NB4 (cell line): ENCODE data around the gene GRK2.

ENCODE experiments used
- POLR2A ChIP-seq: IDR thresholded peaks from 2 replicates; pipeline ENCODE4 v1.6.1; 2011; ENCODE audit warnings: mild to moderate bottlenecking; ENCODE audit not compliant: insufficient read length; ENCODE audit errors: extremely low read depth
- TF ChIP-seq, protein P1 (sequence below): IDR thresholded peaks from one replicate; pipeline ENCODE4 v1.5.1; 2012; ENCODE audit warnings: low read depth, low read length
- TF ChIP-seq, protein P2 (sequence below): IDR thresholded peaks from 2 replicates; pipeline ENCODE4 v1.6.1; 2011; ENCODE audit warnings: low read depth, low read length

DNA sequence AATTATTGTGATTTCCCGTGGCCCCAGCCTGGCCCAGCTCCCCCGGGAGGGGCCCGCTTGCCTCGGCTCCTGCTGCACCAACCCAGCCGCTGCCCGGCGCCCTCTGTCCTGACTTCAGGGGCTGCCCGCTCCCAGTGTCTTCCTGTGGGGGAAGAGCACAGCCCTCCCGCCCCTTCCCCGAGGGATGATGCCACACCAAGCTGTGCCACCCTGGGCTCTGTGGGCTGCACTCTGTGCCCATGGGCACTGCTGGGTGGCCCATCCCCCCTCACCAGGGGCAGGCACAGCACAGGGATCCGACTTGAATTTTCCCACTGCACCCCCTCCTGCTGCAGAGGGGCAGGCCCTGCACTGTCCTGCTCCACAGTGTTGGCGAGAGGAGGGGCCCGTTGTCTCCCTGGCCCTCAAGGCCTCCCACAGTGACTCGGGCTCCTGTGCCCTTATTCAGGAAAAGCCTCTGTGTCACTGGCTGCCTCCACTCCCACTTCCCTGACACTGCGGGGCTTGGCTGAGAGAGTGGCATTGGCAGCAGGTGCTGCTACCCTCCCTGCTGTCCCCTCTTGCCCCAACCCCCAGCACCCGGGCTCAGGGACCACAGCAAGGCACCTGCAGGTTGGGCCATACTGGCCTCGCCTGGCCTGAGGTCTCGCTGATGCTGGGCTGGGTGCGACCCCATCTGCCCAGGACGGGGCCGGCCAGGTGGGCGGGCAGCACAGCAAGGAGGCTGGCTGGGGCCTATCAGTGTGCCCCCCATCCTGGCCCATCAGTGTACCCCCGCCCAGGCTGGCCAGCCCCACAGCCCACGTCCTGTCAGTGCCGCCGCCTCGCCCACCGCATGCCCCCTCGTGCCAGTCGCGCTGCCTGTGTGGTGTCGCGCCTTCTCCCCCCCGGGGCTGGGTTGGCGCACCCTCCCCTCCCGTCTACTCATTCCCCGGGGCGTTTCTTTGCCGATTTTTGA lies 19.5 kb downstream of the GRK2 start:
- peak; percentile 38 for TF ChIP-seq POLR2A
- TF ChIP-seq, protein P1, sequence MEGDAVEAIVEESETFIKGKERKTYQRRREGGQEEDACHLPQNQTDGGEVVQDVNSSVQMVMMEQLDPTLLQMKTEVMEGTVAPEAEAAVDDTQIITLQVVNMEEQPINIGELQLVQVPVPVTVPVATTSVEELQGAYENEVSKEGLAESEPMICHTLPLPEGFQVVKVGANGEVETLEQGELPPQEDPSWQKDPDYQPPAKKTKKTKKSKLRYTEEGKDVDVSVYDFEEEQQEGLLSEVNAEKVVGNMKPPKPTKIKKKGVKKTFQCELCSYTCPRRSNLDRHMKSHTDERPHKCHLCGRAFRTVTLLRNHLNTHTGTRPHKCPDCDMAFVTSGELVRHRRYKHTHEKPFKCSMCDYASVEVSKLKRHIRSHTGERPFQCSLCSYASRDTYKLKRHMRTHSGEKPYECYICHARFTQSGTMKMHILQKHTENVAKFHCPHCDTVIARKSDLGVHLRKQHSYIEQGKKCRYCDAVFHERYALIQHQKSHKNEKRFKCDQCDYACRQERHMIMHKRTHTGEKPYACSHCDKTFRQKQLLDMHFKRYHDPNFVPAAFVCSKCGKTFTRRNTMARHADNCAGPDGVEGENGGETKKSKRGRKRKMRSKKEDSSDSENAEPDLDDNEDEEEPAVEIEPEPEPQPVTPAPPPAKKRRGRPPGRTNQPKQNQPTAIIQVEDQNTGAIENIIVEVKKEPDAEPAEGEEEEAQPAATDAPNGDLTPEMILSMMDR: no peak
- TF ChIP-seq, protein P2, sequence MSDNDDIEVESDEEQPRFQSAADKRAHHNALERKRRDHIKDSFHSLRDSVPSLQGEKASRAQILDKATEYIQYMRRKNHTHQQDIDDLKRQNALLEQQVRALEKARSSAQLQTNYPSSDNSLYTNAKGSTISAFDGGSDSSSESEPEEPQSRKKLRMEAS: no peak
